Endothelial cell of umbilical vein (primary cell): ENCODE data around the gene RER1. TPM values are rescaled to one million over a fixed set of nuclear protein-coding genes. Genes with fewer than 3 reads are reported as not detected.

Source experiments
- BruUV-seq: library from RNA; stranded (reverse); fragments of 400-500 nt; replicated peaks from 2 replicates; lab custom pipeline; 2021; lab: Mats Ljungman, UMichigan
- CTCF ChIA-PET: fragments of 300-600, 350-600 bp; sonication (Branson Sonifier 250); formaldehyde crosslinking; loops from one replicate; lab custom pipeline; 2021; ENCODE audit warnings: antibody characterized with exemption, inconsistent platforms; lab: Charles Lee
- POLR2A ChIA-PET: fragments of 300-600, 350-600 bp; sonication (Branson Sonifier 250); formaldehyde crosslinking; loops from one replicate; lab custom pipeline; 2021; ENCODE audit warnings: antibody characterized with exemption, inconsistent platforms; lab: Charles Lee
- DNase-seq: peaks from one replicate; pipeline ENCODE4 v3.0.0-alpha.2; 2011; ENCODE audit warnings: low read depth, low spot score
- FAIRE-seq: peaks from 2 replicates; lab custom pipeline; 2011; peaks lifted over from hg19 to GRCh38; lab: Jason Lieb, UNC
- H2AFZ ChIP-seq: 2 replicates; pipeline ENCODE4 v1.6.0; 2012; ENCODE audit warnings: low read depth, low read length, control low read depth, inconsistent platforms
- H3K27ac ChIP-seq: 2 replicates; pipeline ENCODE4 v1.5.1; 2011; ENCODE audit warnings: low read depth, mild to moderate bottlenecking, control low read depth, low read length, moderate library complexity; ENCODE audit not compliant: insufficient read depth
- H3K27me3 ChIP-seq, 2 experiments: 2 replicates each; pipeline versions ENCODE4 v1.6.0 to v1.6.1; 2011; ENCODE audit warnings: low read length in 2 of 2, mixed read lengths in 1 of 2; ENCODE audit not compliant: control insufficient read depth in 2 of 2, insufficient read depth in 2 of 2
- H3K36me3 ChIP-seq, 2 experiments: 2 replicates in 1 of 2; 3 replicates in 1 of 2; pipeline ENCODE4 v1.5.1; 2011; ENCODE audit warnings: low read length in 2 of 2, mild to moderate bottlenecking in 1 of 2, moderate library complexity in 1 of 2; ENCODE audit not compliant: control insufficient read depth in 2 of 2, insufficient read depth in 2 of 2; ENCODE audit errors: extremely low read depth in 1 of 2
- H3K4me1 ChIP-seq: 3 replicates; pipeline ENCODE4 v1.5.1; 2011; ENCODE audit warnings: mild to moderate bottlenecking, low read length; ENCODE audit not compliant: control insufficient read depth, insufficient read depth; ENCODE audit errors: extremely low read depth
- H3K4me2 ChIP-seq: 2 replicates; pipeline ENCODE4 v1.6.1; 2011; ENCODE audit warnings: low read length, control low read depth, mixed read lengths; ENCODE audit not compliant: insufficient read depth
- H3K4me3 ChIP-seq, 3 experiments: fragments of 200-600 bp in 1 of 3; sonication (generic), shearing (Covaris generic) in 1 of 3; replicated peaks in 1 of 3; 2 replicates each; pipeline ENCODE4 v1.5.1; 2011 to 2016; ENCODE audit warnings: control low read depth in 3 of 3, low read length in 3 of 3, mild to moderate bottlenecking in 2 of 3, inconsistent platforms in 1 of 3, low read depth in 1 of 3, moderate library complexity in 1 of 3; ENCODE audit not compliant: insufficient read depth in 1 of 3
- H3K79me2 ChIP-seq: 2 replicates; pipeline ENCODE4 v1.6.0; 2012; ENCODE audit warnings: low read length, inconsistent platforms; ENCODE audit not compliant: control insufficient read depth, insufficient read depth
- H3K9ac ChIP-seq: replicated peaks from 2 replicates; pipeline ENCODE3; 2011; ENCODE audit warnings: low read length, control low read depth; ENCODE audit not compliant: insufficient read depth; ENCODE audit errors: extremely low read depth
- H3K9me1 ChIP-seq: replicated peaks from 3 replicates; pipeline ENCODE4 v1.6.0; 2011; ENCODE audit warnings: mild to moderate bottlenecking, low read length; ENCODE audit not compliant: control insufficient read depth, insufficient read depth; ENCODE audit errors: extremely low read depth
- H3K9me3 ChIP-seq: replicated peaks from 2 replicates; pipeline ENCODE4 v1.5.1; 2012; ENCODE audit warnings: low read length, inconsistent platforms; ENCODE audit not compliant: control insufficient read depth, insufficient read depth
- H4K20me1 ChIP-seq: replicated peaks from 2 replicates; pipeline ENCODE3; 2011; ENCODE audit warnings: mild to moderate bottlenecking, low read length; ENCODE audit not compliant: control insufficient read depth, insufficient read depth; ENCODE audit errors: extremely low read depth
- EZH2 ChIP-seq: IDR thresholded peaks from 2 replicates; pipeline ENCODE4 v1.6.1; 2012; ENCODE audit warnings: borderline replicate concordance, low read depth, mild to moderate bottlenecking, moderate library complexity, low read length, inconsistent platforms; ENCODE audit not compliant: severe bottlenecking
- FOS ChIP-seq: IDR thresholded peaks from 2 replicates; pipeline ENCODE4 v1.6.1; 2011; ENCODE audit warnings: mild to moderate bottlenecking, low read length, moderate library complexity, borderline replicate concordance; ENCODE audit not compliant: insufficient read depth
- GATA2 ChIP-seq: IDR thresholded peaks from 2 replicates; pipeline ENCODE4 v1.7.0; 2011; ENCODE audit warnings: low read depth, mild to moderate bottlenecking, moderate library complexity, mixed read lengths, low read length; ENCODE audit not compliant: insufficient read length, insufficient read depth
- JUN ChIP-seq: IDR thresholded peaks from 2 replicates; pipeline ENCODE4 v1.6.1; 2011; ENCODE audit warnings: borderline replicate concordance, low read depth; ENCODE audit not compliant: insufficient read length, insufficient read depth
- MAX ChIP-seq: IDR thresholded peaks from 2 replicates; pipeline ENCODE4 v1.6.1; 2011; ENCODE audit not compliant: insufficient read depth, insufficient read length
- MYC ChIP-seq: IDR thresholded peaks from one replicate; pipeline ENCODE4 v1.6.1; 2011; ENCODE audit warnings: mild to moderate bottlenecking, low read depth, low read length
- POLR2A ChIP-seq: IDR thresholded peaks from 2 replicates; pipeline ENCODE4 v1.6.1; 2012; ENCODE audit warnings: low read depth, mild to moderate bottlenecking, control low read depth, low read length
- POLR2AphosphoS5 ChIP-seq: IDR thresholded peaks from 2 replicates; pipeline ENCODE4 v1.6.1; 2012; ENCODE audit warnings: low read depth, mild to moderate bottlenecking, control low read depth, low read length, moderate library complexity; ENCODE audit not compliant: insufficient read depth
- dilution Hi-C: fragments of 300-500 bp; cut with MboI; formaldehyde crosslinking; loops from one replicate; pipeline ENCODE4 v1.15.0; 2019; ENCODE audit warnings: low sequenced_read_pairs; ENCODE audit not compliant: extremely low pct_ligation_motif_present
- intact Hi-C: fragments of 100-400 bp; cut with micrococcal nuclease; formaldehyde crosslinking; loops from one replicate; pipeline ENCODE4 v1.10.0; 2022
- polyA plus RNA-seq, 4 experiments: library from polyadenylated mRNA; depleted of rRNA in 3 of 4; stranded (reverse) in 3 of 4; unstranded in 1 of 4; fragments of >200 nt; gene quantifications; 2 replicates each; pipeline versions ENCODE4 v1.2.1 to v1.2.3, GENCODE V29; 2011 to 2012; ENCODE audit warnings: missing spikeins in 1 of 4
- total RNA-seq: library from RNA; stranded (reverse); gene quantifications from 2 replicates; pipeline ENCODE4 v1.2.3, GENCODE V29; 2021
- TF ChIP-seq, protein P1 (sequence below), 2 donors: IDR thresholded peaks; 1 replicate in 1 of 2; 2 replicates in 1 of 2; pipeline ENCODE4 v1.5.1; 2011; ENCODE audit warnings: low read length in 2 of 2, mild to moderate bottlenecking in 2 of 2, moderate library complexity in 2 of 2, control low read depth in 1 of 2, inconsistent platforms in 1 of 2, low read depth in 1 of 2; ENCODE audit not compliant: insufficient read depth in 1 of 2; ENCODE audit errors: extremely low read depth in 1 of 2

The RER1 gene
- total and polyA plus RNA-seq, 2 donors (not counting 3 experiments of a cell fraction or from before 2014, with no cell fraction given): 179 to 292 TPM

DNA sequence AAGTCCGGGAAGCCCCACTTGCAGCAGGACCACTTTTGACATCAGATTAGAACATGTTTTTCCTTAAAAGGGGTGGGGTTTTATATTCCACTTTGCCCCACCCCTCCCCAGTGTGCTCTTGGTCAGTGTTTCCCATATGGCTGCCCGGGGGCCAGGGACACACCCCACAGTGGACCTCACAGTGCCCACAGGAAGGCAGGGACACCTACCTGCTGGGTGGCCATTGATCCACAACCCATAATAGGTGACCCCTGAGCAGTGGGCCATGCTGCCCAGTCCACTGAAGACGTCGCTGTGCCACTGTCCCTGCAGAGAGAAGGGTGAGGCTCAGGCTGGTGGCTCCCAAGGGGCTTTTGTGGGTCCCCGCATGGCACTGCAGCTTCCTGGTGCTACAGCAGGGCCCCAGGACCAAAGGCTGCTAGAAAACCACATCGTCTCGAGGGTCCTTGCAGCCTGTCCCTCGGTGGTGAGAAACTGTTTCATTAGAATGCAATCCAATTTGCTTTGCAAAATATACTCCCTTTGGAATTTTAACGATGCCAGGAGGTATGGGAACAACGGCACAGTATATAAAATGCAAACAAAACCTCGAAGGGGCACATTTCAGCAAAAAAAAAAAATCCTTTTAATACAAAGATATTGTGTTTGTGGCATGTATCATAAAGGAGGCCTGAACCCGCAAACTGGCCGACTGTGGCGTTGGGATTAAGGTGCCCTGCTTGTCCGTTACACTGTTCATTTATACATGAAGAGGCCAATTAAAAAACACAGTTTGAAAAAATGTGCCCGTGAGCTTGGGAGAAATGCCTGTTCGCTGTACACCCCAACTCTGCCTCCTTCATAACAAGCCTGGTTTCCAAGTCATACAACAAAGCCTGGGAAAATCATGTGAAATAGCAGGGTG is 17.1 kb upstream of the RER1 start:
- Histone ChIP-seq H3K27me3 (no peaks in the 10 kb centered on the region), H3K4me3 (no peak overlapping the region), H2AFZ (no peak overlapping the region), H3K27ac (no peak overlapping the region), H3K4me1 (no peaks in the 10 kb centered on the region), H3K9ac (no peak overlapping the region), H3K4me2 (no peak overlapping the region), H3K79me2 (no peaks in the 10 kb centered on the region), H4K20me1 (no peaks in the 10 kb centered on the region), H3K9me1 (no peaks in the 10 kb centered on the region), H3K9me3 (no peaks in the 10 kb centered on the region), H3K36me3 (no peaks in the 10 kb centered on the region)
- FAIRE-seq (no peak), DNase-seq (no peak)
- dilution Hi-C loops: loop anchor here (10.0 kb wide), 1 partner anchor 180 kb away; the partner anchor contains the start of gene FAAP20
- no TSS peak for BruUV-seq
- CTCF ChIA-PET: interaction anchor here (3.2 kb wide), 1 partner anchor 179 kb away, joined by 16 read pairs; the partner anchor contains the start of gene FAAP20
- TF ChIP-seq GATA2: no peak
- TF ChIP-seq FOS: no peak
- TF ChIP-seq, protein P1, sequence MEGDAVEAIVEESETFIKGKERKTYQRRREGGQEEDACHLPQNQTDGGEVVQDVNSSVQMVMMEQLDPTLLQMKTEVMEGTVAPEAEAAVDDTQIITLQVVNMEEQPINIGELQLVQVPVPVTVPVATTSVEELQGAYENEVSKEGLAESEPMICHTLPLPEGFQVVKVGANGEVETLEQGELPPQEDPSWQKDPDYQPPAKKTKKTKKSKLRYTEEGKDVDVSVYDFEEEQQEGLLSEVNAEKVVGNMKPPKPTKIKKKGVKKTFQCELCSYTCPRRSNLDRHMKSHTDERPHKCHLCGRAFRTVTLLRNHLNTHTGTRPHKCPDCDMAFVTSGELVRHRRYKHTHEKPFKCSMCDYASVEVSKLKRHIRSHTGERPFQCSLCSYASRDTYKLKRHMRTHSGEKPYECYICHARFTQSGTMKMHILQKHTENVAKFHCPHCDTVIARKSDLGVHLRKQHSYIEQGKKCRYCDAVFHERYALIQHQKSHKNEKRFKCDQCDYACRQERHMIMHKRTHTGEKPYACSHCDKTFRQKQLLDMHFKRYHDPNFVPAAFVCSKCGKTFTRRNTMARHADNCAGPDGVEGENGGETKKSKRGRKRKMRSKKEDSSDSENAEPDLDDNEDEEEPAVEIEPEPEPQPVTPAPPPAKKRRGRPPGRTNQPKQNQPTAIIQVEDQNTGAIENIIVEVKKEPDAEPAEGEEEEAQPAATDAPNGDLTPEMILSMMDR (IDR thresholded peaks at IDR 0.05; ENCODE audit: extremely low read depth in 1 of 2, insufficient read depth in 1 of 2, low read depth in 1 of 2, low read length in 2 of 2): no peak
- TF ChIP-seq EZH2: no peak
- TF ChIP-seq MAX: no peak
- no peak for TF ChIP-seq JUN
- TF ChIP-seq POLR2A: no peak
- no peak for TF ChIP-seq POLR2AphosphoS5
- no peak for TF ChIP-seq MYC
- POLR2A ChIA-PET: interaction anchor here (0.8 kb wide), 1 partner anchor 147 kb away, joined by 3 read pairs; no protein-coding TSS in a partner anchor
- intact Hi-C loops: no loop called here
